ENCODE results near the gene PAK1IP1. TPM values are rescaled to one million over a fixed set of nuclear protein-coding genes. Genes with fewer than 3 reads are reported as not detected.

PAK1IP1 gene
- total RNA-seq, 1 donor from 2014 or later: 15.5 TPM

GRCh38 chr6:10742251-10742650 is 47.5 kb downstream of the PAK1IP1 start:
- H3K36me3 Mint-ChIP-seq: peaks cover 5% of the 10 kb centered on the region
- no peak overlapping the region for H3K4me3 Mint-ChIP-seq
- H3K9me3 Mint-ChIP-seq: no peaks in the 10 kb centered on the region
- no peak for DNase-seq (ENCODE audit: low spot score in 2 of 2, unreplicated experiment in 2 of 2)
- peaks cover 6% of the 10 kb centered on the region for H3K4me1 Mint-ChIP-seq
- no peak for TF ChIP-seq CTCF (IDR thresholded peaks at IDR 0.05; ENCODE audit: unreplicated experiment)
- H3K27ac Mint-ChIP-seq: no peak overlapping the region
- H3K27me3 Mint-ChIP-seq (ENCODE audit: low read depth): no peaks in the 10 kb centered on the region

GRCh38 chr6:10743515-10743914 is 48.7 kb downstream of the PAK1IP1 start:
- no peak overlapping the region for H3K27ac Mint-ChIP-seq
- no peak for DNase-seq (ENCODE audit: low spot score in 2 of 2, unreplicated experiment in 2 of 2)
- H3K36me3 Mint-ChIP-seq: peaks cover 5% of the 10 kb centered on the region
- H3K4me1 Mint-ChIP-seq: peaks cover 7% of the 10 kb centered on the region
- H3K4me3 Mint-ChIP-seq: no peak overlapping the region
- no peaks in the 10 kb centered on the region for H3K9me3 Mint-ChIP-seq
- no peak for TF ChIP-seq CTCF (IDR thresholded peaks at IDR 0.05; ENCODE audit: unreplicated experiment)
- no peaks in the 10 kb centered on the region for H3K27me3 Mint-ChIP-seq (ENCODE audit: low read depth)

- no peak for TF ChIP-seq CTCF (IDR thresholded peaks at IDR 0.05; ENCODE audit: unreplicated experiment)
- H3K4me1 Mint-ChIP-seq: peaks cover 23% of the 10 kb centered on the region
- no peak for DNase-seq (ENCODE audit: low spot score in 2 of 2, unreplicated experiment in 2 of 2)
- H3K27ac Mint-ChIP-seq: no peak overlapping the region
- no peaks in the 10 kb centered on the region for H3K27me3 Mint-ChIP-seq (ENCODE audit: low read depth)
- H3K36me3 Mint-ChIP-seq: peaks cover 3% of the 10 kb centered on the region
- H3K9me3 Mint-ChIP-seq: no peaks in the 10 kb centered on the region
- no peak overlapping the region for H3K4me3 Mint-ChIP-seq
Measured at GRCh38 chr6:10745116-10745515, 50.3 kb downstream of the PAK1IP1 start.

- Mint-ChIP-seq H3K36me3 (no peaks in the 10 kb centered on the region), H3K9me3 (no peaks in the 10 kb centered on the region), H3K4me1 (peaks cover 27% of the 10 kb centered on the region), H3K27ac (peak overlapping the region; percentile 97), H3K4me3 (peak overlapping the region; percentile 96), H3K27me3 (ENCODE audit: low read depth) (no peaks in the 10 kb centered on the region)
- DNase-seq (ENCODE audit: low spot score in 2 of 2, unreplicated experiment in 2 of 2): no peak
- TF ChIP-seq CTCF (IDR thresholded peaks at IDR 0.05; ENCODE audit: unreplicated experiment): no peak
Measured at GRCh38 chr6:10746915-10747250, 52.1 kb downstream of the PAK1IP1 start.

GRCh38 chr6:10747251-10747972 is 52.6 kb downstream of the PAK1IP1 start, which contains the start of gene TMEM14B:
TMEM14B (plus strand) TSS chr6:10747805; CDS start chr6:10749246, 1,441 bp downstream.
- peak; percentile 99 to 100 for DNase-seq (ENCODE audit: low spot score in 2 of 2, unreplicated experiment in 2 of 2)
- no peak for TF ChIP-seq CTCF (IDR thresholded peaks at IDR 0.05; ENCODE audit: unreplicated experiment)
- H3K36me3 Mint-ChIP-seq: no peaks in the 10 kb centered on the region
- peaks cover 27% of the 10 kb centered on the region for H3K4me1 Mint-ChIP-seq
- peak within 1 kb of the TSS; percentile 97 for H3K27ac Mint-ChIP-seq
- no peaks in the 10 kb centered on the region for H3K9me3 Mint-ChIP-seq
- peak within 1 kb of the TSS; percentile 96 for H3K4me3 Mint-ChIP-seq
- H3K27me3 Mint-ChIP-seq (ENCODE audit: low read depth): no peaks in the 10 kb centered on the region
